ENCODE data around the gene RPS29. TPM values are rescaled to one million over a fixed set of nuclear protein-coding genes. Genes with fewer than 3 reads are reported as not detected.
"Not testable (repeated sequence)": the region's sequence is repeated elsewhere in the genome, so short reads cannot be mapped to it uniquely, and the experiment has no call there.

Gene RPS29
- total RNA-seq, 1 experiment from 2014 or later, result 1,733 TPM

DNA sequence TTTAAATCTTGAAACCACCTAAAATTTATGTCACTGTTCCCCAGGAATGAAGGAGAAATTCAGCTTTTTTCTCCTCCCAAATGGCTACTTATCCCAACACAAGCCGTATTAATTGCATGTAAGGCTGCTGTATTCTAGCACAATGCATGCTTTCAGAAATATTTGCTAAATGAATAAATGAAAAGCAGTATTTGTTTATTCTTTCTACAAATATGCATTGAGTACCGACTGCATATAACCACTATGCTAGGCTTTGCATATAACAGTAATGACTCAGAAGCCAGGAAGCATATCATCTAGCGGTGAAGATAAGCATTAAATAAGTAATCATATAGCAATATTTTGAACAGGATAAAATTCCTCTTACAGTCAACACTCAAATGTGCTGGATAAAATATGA lies 6.8 kb upstream of the RPS29 start:
- POLR2A ChIA-PET, result no interaction called here
- no peak overlapping the region for H3K4me3 Mint-ChIP-seq (ENCODE audit: unreplicated experiment)
- no peak for DNase-seq
- peaks cover 6% of the 10 kb centered on the region for H3K36me3 Mint-ChIP-seq (ENCODE audit: insufficient read depth, unreplicated experiment)
- no peak overlapping the region for H3K27ac Mint-ChIP-seq (ENCODE audit: unreplicated experiment)
- intact Hi-C loops (cut with micrococcal nuclease; ENCODE audit: unreplicated experiment), result no loop called here
- peaks cover 14% of the 10 kb centered on the region for H3K4me1 Mint-ChIP-seq (ENCODE audit: low read depth, unreplicated experiment)
- no peaks in the 10 kb centered on the region for H3K27me3 ChIP-seq (replicated peaks; ENCODE audit: control insufficient read depth, insufficient read depth, low read length)
- no peaks in the 10 kb centered on the region for H3K9me3 Mint-ChIP-seq (ENCODE audit: unreplicated experiment)
- no TSS peak for BruUV-seq (replicated peaks)
- TF ChIP-seq, protein P1, sequence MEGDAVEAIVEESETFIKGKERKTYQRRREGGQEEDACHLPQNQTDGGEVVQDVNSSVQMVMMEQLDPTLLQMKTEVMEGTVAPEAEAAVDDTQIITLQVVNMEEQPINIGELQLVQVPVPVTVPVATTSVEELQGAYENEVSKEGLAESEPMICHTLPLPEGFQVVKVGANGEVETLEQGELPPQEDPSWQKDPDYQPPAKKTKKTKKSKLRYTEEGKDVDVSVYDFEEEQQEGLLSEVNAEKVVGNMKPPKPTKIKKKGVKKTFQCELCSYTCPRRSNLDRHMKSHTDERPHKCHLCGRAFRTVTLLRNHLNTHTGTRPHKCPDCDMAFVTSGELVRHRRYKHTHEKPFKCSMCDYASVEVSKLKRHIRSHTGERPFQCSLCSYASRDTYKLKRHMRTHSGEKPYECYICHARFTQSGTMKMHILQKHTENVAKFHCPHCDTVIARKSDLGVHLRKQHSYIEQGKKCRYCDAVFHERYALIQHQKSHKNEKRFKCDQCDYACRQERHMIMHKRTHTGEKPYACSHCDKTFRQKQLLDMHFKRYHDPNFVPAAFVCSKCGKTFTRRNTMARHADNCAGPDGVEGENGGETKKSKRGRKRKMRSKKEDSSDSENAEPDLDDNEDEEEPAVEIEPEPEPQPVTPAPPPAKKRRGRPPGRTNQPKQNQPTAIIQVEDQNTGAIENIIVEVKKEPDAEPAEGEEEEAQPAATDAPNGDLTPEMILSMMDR (IDR thresholded peaks at IDR 0.05; ENCODE audit: insufficient read depth in 1 of 2, low read depth in 1 of 2, low read length in 1 of 2, severe bottlenecking in 1 of 2, unreplicated experiment in 1 of 2), result no peak
- H3K9me3 ChIP-seq, result no peaks in the 10 kb centered on the region
- H3K27me3 Mint-ChIP-seq (ENCODE audit: insufficient read depth, unreplicated experiment), result no peaks in the 10 kb centered on the region
- peaks cover 24% of the 10 kb centered on the region for H3K4me1 ChIP-seq
- no peak overlapping the region for H3K4me3 ChIP-seq (ENCODE audit: low read depth, low read length)
- CTCF ChIA-PET, result no interaction called here
- no peaks in the 10 kb centered on the region for H3K36me3 ChIP-seq (ENCODE audit: control insufficient read depth, insufficient read depth, low read length)

DNA sequence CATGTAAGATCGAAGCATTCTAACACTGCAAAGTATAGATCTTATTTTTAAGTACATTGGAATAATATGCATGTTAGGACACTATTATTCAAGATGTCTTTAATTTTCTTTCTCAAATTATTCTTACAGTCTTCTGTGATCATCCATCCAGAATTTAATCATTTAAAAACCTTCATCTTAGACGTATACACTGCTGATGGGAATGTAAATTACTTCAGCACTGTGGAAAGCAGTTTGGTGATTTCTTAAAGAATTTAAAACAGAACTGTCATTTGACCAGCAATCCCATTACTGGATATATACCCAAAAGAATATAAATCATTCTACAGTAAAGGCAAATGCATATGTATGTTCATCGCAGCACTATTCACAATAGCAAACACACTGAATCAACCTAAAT lies 3.2 kb upstream of the RPS29 start:
- Mint-ChIP-seq H3K9me3 (ENCODE audit: unreplicated experiment) (no peaks in the 10 kb centered on the region), H3K4me3 (ENCODE audit: unreplicated experiment) (no peak overlapping the region), H3K27ac (ENCODE audit: unreplicated experiment) (no peak overlapping the region), H3K27me3 (ENCODE audit: insufficient read depth, unreplicated experiment) (no peaks in the 10 kb centered on the region), H3K4me1 (ENCODE audit: low read depth, unreplicated experiment) (peaks cover 2% of the 10 kb centered on the region), H3K36me3 (ENCODE audit: insufficient read depth, unreplicated experiment) (peaks cover 30% of the 10 kb centered on the region)
- no peak for DNase-seq
- H3K4me3 ChIP-seq (ENCODE audit: low read depth, low read length), result no peak overlapping the region
- H3K9me3 ChIP-seq, result no peaks in the 10 kb centered on the region
- peaks cover 4% of the 10 kb centered on the region for H3K4me1 ChIP-seq
- TF ChIP-seq, protein P1 (IDR thresholded peaks at IDR 0.05; ENCODE audit: insufficient read depth in 1 of 2, low read depth in 1 of 2, low read length in 1 of 2, severe bottlenecking in 1 of 2, unreplicated experiment in 1 of 2), result no peak
- ChIA-PET CTCF (no interaction called here), POLR2A (no interaction called here)
- no peaks in the 10 kb centered on the region for H3K27me3 ChIP-seq (replicated peaks; ENCODE audit: control insufficient read depth, insufficient read depth, low read length)
- intact Hi-C loops (cut with micrococcal nuclease; ENCODE audit: unreplicated experiment), result no loop called here
- no TSS peak for BruUV-seq (replicated peaks)
- no peaks in the 10 kb centered on the region for H3K36me3 ChIP-seq (ENCODE audit: control insufficient read depth, insufficient read depth, low read length)

DNA sequence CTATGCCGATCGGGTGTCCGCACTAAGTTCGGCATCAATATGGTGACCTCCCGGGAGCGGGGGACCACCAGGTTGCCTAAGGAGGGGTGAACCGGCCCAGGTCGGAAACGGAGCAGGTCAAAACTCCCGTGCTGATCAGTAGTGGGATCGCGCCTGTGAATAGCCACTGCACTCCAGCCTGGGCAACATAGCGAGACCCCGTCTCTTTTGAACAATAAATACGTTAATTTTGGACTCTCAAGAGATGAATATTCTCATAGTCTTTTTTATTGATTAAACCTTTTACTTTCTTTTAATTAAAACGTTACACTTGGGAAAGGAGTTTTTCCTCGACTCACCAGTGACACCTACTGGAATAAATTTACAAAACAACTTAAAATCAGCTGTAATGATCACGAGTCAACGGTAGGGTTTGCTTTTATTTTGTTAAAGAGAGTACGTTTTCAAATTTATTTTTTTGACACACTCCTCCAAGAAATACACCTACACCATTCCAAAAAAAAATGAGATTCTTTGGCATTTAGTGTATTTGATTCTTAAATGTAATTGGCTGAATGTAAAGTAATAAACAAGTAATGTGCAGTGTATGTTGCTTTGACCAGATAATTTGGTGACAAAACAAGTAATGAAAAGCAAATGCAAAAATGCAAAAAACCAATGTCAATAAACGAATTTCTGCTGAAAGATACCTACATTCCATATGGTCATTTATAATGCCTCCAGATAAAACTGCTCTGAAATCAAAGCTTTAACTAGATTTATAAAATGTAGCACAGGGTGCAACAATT lies 687 bp upstream of the RPS29 start:
- peak overlapping the region; percentile 97 for H3K27ac Mint-ChIP-seq (ENCODE audit: unreplicated experiment)
- peak overlapping the region; percentile 98 for H3K4me3 Mint-ChIP-seq (ENCODE audit: unreplicated experiment)

DNA sequence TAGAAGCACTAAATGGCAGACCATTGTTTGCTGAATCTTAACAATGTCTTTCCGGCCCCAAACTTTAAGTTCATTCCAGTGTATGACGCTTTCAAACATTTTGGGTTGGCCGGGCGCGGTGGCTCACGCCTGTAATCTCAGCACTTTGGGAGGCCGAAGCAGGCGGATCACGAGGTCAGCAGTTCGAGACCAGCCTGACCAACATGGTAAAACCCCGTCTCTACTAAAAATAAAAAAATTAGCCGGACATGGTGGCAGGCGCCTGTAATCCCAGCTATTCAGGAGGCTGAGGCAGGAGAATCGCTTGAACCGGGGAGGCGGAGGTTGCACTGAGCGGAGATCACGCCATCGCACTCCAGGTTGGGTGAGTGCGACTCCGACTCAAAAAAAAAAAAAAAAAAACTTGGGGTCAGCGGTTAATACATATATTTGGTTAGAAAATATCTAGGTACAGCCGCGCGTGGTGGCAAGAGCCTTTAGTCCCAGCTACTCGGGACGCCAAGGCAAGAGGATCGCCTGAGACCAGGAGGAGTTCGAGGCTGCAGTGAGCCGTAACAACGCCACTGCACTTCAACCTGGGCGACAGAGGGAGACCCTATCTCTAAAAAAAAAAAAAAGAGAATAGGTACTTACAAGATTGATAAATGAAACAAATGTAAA lies 1.1 kb downstream of the RPS29 start:
- POLR2A ChIA-PET; H3K27me3 ChIP-seq (replicated peaks; ENCODE audit: control insufficient read depth, insufficient read depth, low read length); H3K9me3 ChIP-seq; H3K36me3 ChIP-seq (ENCODE audit: control insufficient read depth, insufficient read depth, low read length); intact Hi-C loops (cut with micrococcal nuclease; ENCODE audit: unreplicated experiment); H3K9me3 Mint-ChIP-seq (ENCODE audit: unreplicated experiment); H3K4me1 ChIP-seq; H3K27me3 Mint-ChIP-seq (ENCODE audit: insufficient read depth, unreplicated experiment); BruUV-seq (replicated peaks); DNase-seq: not testable (repeated sequence)
- Mint-ChIP-seq H3K4me3 (ENCODE audit: unreplicated experiment) (peak overlapping the region; percentile 98), H3K36me3 (ENCODE audit: insufficient read depth, unreplicated experiment) (peaks cover 71% of the 10 kb centered on the region), H3K4me1 (ENCODE audit: low read depth, unreplicated experiment) (peaks cover 21% of the 10 kb centered on the region), H3K27ac (ENCODE audit: unreplicated experiment) (peak overlapping the region; percentile 97)
- CTCF ChIA-PET, result interaction anchor here (0.7 to 0.9 kb wide), 2 partner anchors 49 to 124 kb away, joined by 3 to 4 read pairs; no protein-coding TSS in a partner anchor
- H3K4me3 ChIP-seq (ENCODE audit: low read depth, low read length), result peak overlapping the region; percentile 97

More for the DNA sequence above, 687 bp upstream of the RPS29 start:
- no peaks in the 10 kb centered on the region for H3K27me3 Mint-ChIP-seq (ENCODE audit: insufficient read depth, unreplicated experiment)
- Histone ChIP-seq H3K4me3 (ENCODE audit: low read depth, low read length) (peak overlapping the region; percentile 97), H3K9me3 (no peaks in the 10 kb centered on the region), H3K27me3 (replicated peaks; ENCODE audit: control insufficient read depth, insufficient read depth, low read length) (no peaks in the 10 kb centered on the region), H3K36me3 (ENCODE audit: control insufficient read depth, insufficient read depth, low read length) (no peaks in the 10 kb centered on the region; the same call in 1 of the 2 replicates), H3K4me1 (peaks cover 10% of the 10 kb centered on the region)
- TF ChIP-seq, protein P1 (IDR thresholded peaks at IDR 0.05; ENCODE audit: insufficient read depth in 1 of 2, low read depth in 1 of 2, low read length in 1 of 2, severe bottlenecking in 1 of 2, unreplicated experiment in 1 of 2), result peak; percentile 67 to 92
- ChIA-PET CTCF (interaction anchor here (0.7 to 1.7 kb wide), 4 partner anchors 12 to 125 kb away, joined by 5 to 9 read pairs (median 6); partner anchors contain the start of genes LRR1, MGAT2 and RPL36AL), POLR2A (interaction anchor here (0.5 to 1.6 kb wide), 12 partner anchors 8 to 181 kb away, joined by 3 to 15 read pairs (median 4); partner anchors contain the start of genes KLHDC2, LRR1, MGAT2 and POLE2)
- peaks cover 12% of the 10 kb centered on the region for H3K4me1 Mint-ChIP-seq (ENCODE audit: low read depth, unreplicated experiment)
- no TSS peak for BruUV-seq (replicated peaks)
- no peaks in the 10 kb centered on the region for H3K9me3 Mint-ChIP-seq (ENCODE audit: unreplicated experiment)
- DNase-seq, result peak; percentile 59 to 68
- H3K36me3 Mint-ChIP-seq (ENCODE audit: insufficient read depth, unreplicated experiment), result peaks cover 55% of the 10 kb centered on the region
- intact Hi-C loops (cut with micrococcal nuclease; ENCODE audit: unreplicated experiment), result loop anchor here (1.0 kb wide), 2 partner anchors 11 to 82 kb away; partner anchors contain the start of gene LRR1

Data from Caco-2 (cell line).